Adrenal gland (tissue), 5 donors: Measurements from ENCODE around the gene KCNMB2.

ENCODE experiments used
- POLR2A ChIP-seq, 2 donors: fragments of 450-650 bp; IDR thresholded peaks; one replicate each; pipeline ENCODE4 v1.6.1; 2017; ENCODE audit warnings: antibody characterized with exemption in 2 of 2, mild to moderate bottlenecking in 2 of 2, moderate library complexity in 1 of 2
- TF ChIP-seq, protein P1 (sequence below), 6 experiments: fragments of 450-650 bp in 4 of 6; fragments of 200-600 bp in 2 of 6; sonication (generic) in 1 of 6; IDR thresholded peaks; 1 replicate in 5 of 6; 2 replicates in 1 of 6; pipeline versions ENCODE4 v1.5.1 to v1.8.0; 2016 to 2021; ENCODE audit warnings: antibody characterized with exemption in 6 of 6, mild to moderate bottlenecking in 2 of 6, moderate library complexity in 1 of 6
- donor health status: DM: no; HTN: no; CAD: no.

GRCh38 chr3:178844916-178845315 lies 308.7 kb downstream of the KCNMB2 start:
- TF ChIP-seq, protein P1, sequence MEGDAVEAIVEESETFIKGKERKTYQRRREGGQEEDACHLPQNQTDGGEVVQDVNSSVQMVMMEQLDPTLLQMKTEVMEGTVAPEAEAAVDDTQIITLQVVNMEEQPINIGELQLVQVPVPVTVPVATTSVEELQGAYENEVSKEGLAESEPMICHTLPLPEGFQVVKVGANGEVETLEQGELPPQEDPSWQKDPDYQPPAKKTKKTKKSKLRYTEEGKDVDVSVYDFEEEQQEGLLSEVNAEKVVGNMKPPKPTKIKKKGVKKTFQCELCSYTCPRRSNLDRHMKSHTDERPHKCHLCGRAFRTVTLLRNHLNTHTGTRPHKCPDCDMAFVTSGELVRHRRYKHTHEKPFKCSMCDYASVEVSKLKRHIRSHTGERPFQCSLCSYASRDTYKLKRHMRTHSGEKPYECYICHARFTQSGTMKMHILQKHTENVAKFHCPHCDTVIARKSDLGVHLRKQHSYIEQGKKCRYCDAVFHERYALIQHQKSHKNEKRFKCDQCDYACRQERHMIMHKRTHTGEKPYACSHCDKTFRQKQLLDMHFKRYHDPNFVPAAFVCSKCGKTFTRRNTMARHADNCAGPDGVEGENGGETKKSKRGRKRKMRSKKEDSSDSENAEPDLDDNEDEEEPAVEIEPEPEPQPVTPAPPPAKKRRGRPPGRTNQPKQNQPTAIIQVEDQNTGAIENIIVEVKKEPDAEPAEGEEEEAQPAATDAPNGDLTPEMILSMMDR (IDR thresholded peaks at IDR 0.05): no peak
- no peak for TF ChIP-seq POLR2A (IDR thresholded peaks at IDR 0.05)
